Body of pancreas (tissue), 4 donors: ENCODE data around the gene NR5A1.

Source experiments
- POLR2A ChIP-seq, 3 donors: fragments of 450-650 bp; IDR thresholded peaks; one replicate each; pipeline ENCODE4 v1.6.1; 2016; ENCODE audit warnings: antibody characterized with exemption in 3 of 3, mild to moderate bottlenecking in 2 of 3
- TF ChIP-seq, protein P1 (sequence below), 7 experiments: fragments of 450-650 bp in 4 of 7; fragments of 200-600 bp in 3 of 7; sonication (generic) in 3 of 7; IDR thresholded peaks; one replicate each; pipeline ENCODE4 v1.5.1; 2016 to 2019; ENCODE audit warnings: antibody characterized with exemption in 7 of 7

- TF ChIP-seq POLR2A (IDR thresholded peaks at IDR 0.05) = no peak
- TF ChIP-seq, protein P1, sequence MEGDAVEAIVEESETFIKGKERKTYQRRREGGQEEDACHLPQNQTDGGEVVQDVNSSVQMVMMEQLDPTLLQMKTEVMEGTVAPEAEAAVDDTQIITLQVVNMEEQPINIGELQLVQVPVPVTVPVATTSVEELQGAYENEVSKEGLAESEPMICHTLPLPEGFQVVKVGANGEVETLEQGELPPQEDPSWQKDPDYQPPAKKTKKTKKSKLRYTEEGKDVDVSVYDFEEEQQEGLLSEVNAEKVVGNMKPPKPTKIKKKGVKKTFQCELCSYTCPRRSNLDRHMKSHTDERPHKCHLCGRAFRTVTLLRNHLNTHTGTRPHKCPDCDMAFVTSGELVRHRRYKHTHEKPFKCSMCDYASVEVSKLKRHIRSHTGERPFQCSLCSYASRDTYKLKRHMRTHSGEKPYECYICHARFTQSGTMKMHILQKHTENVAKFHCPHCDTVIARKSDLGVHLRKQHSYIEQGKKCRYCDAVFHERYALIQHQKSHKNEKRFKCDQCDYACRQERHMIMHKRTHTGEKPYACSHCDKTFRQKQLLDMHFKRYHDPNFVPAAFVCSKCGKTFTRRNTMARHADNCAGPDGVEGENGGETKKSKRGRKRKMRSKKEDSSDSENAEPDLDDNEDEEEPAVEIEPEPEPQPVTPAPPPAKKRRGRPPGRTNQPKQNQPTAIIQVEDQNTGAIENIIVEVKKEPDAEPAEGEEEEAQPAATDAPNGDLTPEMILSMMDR (IDR thresholded peaks at IDR 0.05) = no peak
These were observed 19.0 kb upstream of the NR5A1 start for GRCh38 chr9:124526174-124526573.
